ENCODE results near the gene DTNBP1. TPM values are rescaled to one million over a fixed set of nuclear protein-coding genes. Genes with fewer than 3 reads are reported as not detected.
"Not testable (repeated sequence)": the region's sequence is repeated elsewhere in the genome, so short reads cannot be mapped to it uniquely, and the experiment has no call there.

The DTNBP1 gene
- total RNA-seq, 2 donors from 2014 or later: 9.0 to 14.1 TPM

GRCh38 chr6:15658181-15658744 is 4.6 kb downstream of the DTNBP1 start:
- no peak overlapping the region for H3K27ac ChIP-seq
- TF ChIP-seq CTCF (IDR thresholded peaks at IDR 0.05): no peak
- no peak for TF ChIP-seq POLR2AphosphoS5 (IDR thresholded peaks at IDR 0.05)
- TF ChIP-seq POLR2A (IDR thresholded peaks at IDR 0.05): no peak
- H3K27me3 ChIP-seq (replicated peaks; ENCODE audit: insufficient read depth): no peaks in the 10 kb centered on the region
- H3K36me3 ChIP-seq: no peaks in the 10 kb centered on the region
- no peak for DNase-seq (ENCODE audit: low spot score)
- 87% methylated on average over 6 of the region's 6 CpGs for WGBS
- no peak overlapping the region for H3K4me3 ChIP-seq
- intact Hi-C loops (cut with DNase I): no loop called here
- H3K4me1 ChIP-seq (replicated peaks): peaks cover 3% of the 10 kb centered on the region
- H3K9me3 ChIP-seq: no peaks in the 10 kb centered on the region

- WGBS: 100% methylated on average over 2 of the region's 2 CpGs
- H3K27ac ChIP-seq: no peak overlapping the region
Measured at GRCh38 chr6:15657290-15657689, 5.5 kb downstream of the DTNBP1 start.

GRCh38 chr6:15656145-15656544 is 6.7 kb downstream of the DTNBP1 start:
- Histone ChIP-seq H3K4me1 (replicated peaks) (no peaks in the 10 kb centered on the region), H3K36me3 (no peaks in the 10 kb centered on the region), H3K9me3 (no peaks in the 10 kb centered on the region), H3K27ac (no peak overlapping the region), H3K4me3 (no peak overlapping the region), H3K27me3 (replicated peaks; ENCODE audit: insufficient read depth) (no peaks in the 10 kb centered on the region)
- intact Hi-C loops (cut with DNase I): no loop called here
- 89% methylated on average over 3 of the region's 3 CpGs for WGBS
- no peak for DNase-seq (ENCODE audit: low spot score)
- TF ChIP-seq CTCF (IDR thresholded peaks at IDR 0.05) (no peak), POLR2A (IDR thresholded peaks at IDR 0.05) (no peak), POLR2AphosphoS5 (IDR thresholded peaks at IDR 0.05) (no peak)

More at GRCh38 chr6:15657290-15657689, 5.5 kb downstream of the DTNBP1 start:
- H3K36me3 ChIP-seq: no peaks in the 10 kb centered on the region
- no peaks in the 10 kb centered on the region for H3K9me3 ChIP-seq
- TF ChIP-seq POLR2A (IDR thresholded peaks at IDR 0.05): no peak
- no peak for TF ChIP-seq POLR2AphosphoS5 (IDR thresholded peaks at IDR 0.05)
- no peak for TF ChIP-seq CTCF (IDR thresholded peaks at IDR 0.05)
- peaks cover 3% of the 10 kb centered on the region for H3K4me1 ChIP-seq (replicated peaks)
- no peak overlapping the region for H3K4me3 ChIP-seq
- DNase-seq (ENCODE audit: low spot score): no peak
- no peaks in the 10 kb centered on the region for H3K27me3 ChIP-seq (replicated peaks; ENCODE audit: insufficient read depth)
- intact Hi-C loops (cut with DNase I): no loop called here

GRCh38 chr6:15654250-15654649 is 8.6 kb downstream of the DTNBP1 start:
- WGBS: 46% methylated on average over 4 of the region's 4 CpGs
- TF ChIP-seq CTCF (IDR thresholded peaks at IDR 0.05): no peak
- TF ChIP-seq POLR2AphosphoS5 (IDR thresholded peaks at IDR 0.05): no peak
- Histone ChIP-seq H3K36me3 (no peaks in the 10 kb centered on the region), H3K27ac (no peak overlapping the region), H3K4me3 (no peak overlapping the region), H3K27me3 (replicated peaks; ENCODE audit: insufficient read depth) (no peaks in the 10 kb centered on the region), H3K4me1 (replicated peaks) (no peaks in the 10 kb centered on the region), H3K9me3 (no peaks in the 10 kb centered on the region)
- intact Hi-C loops (cut with DNase I): no loop called here
- no peak for DNase-seq (ENCODE audit: low spot score)

GRCh38 chr6:15653581-15653980 is 9.2 kb downstream of the DTNBP1 start:
- Histone ChIP-seq H3K27ac (no peak overlapping the region), H3K27me3 (replicated peaks; ENCODE audit: insufficient read depth) (no peaks in the 10 kb centered on the region), H3K9me3 (no peaks in the 10 kb centered on the region), H3K4me1 (replicated peaks) (no peaks in the 10 kb centered on the region), H3K36me3 (no peaks in the 10 kb centered on the region), H3K4me3 (no peak overlapping the region)
- TF ChIP-seq POLR2AphosphoS5 (IDR thresholded peaks at IDR 0.05): no peak
- no peak for TF ChIP-seq CTCF (IDR thresholded peaks at IDR 0.05)
- TF ChIP-seq POLR2A (IDR thresholded peaks at IDR 0.05): no peak
- intact Hi-C loops (cut with DNase I): no loop called here
- no peak for DNase-seq (ENCODE audit: low spot score)

- not testable (repeated sequence) for H3K36me3 ChIP-seq
Measured at GRCh38 chr6:15650004-15650559, 12.7 kb downstream of the DTNBP1 start.

More at GRCh38 chr6:15650004-15650559, 12.7 kb downstream of the DTNBP1 start:
- H3K4me1 ChIP-seq (replicated peaks); H3K27ac ChIP-seq; H3K9me3 ChIP-seq; intact Hi-C loops (cut with DNase I); H3K27me3 ChIP-seq (replicated peaks; ENCODE audit: insufficient read depth); H3K4me3 ChIP-seq; DNase-seq (ENCODE audit: low spot score): not testable (repeated sequence)
- WGBS: 91% methylated on average over 7 of the region's 7 CpGs

Data from prostate gland (tissue), 2 donors.